ENCODE results near the gene MACO1. TPM values are rescaled to one million over a fixed set of nuclear protein-coding genes. Genes with fewer than 3 reads are reported as not detected.

MACO1 gene
- total and polyA plus RNA-seq, 10 donors, result 6.9 to 21.0 (median 17.3) TPM

- H3K4me1 ChIP-seq, result peaks cover 0 to 41% (median 4%) of the 10 kb centered on the region in 6 donors
- TF ChIP-seq POLR2AphosphoS5 (IDR thresholded peaks at IDR 0.05) (no peak), POLR2A (IDR thresholded peaks at IDR 0.05) (no peak), CTCF (IDR thresholded peaks at IDR 0.05 in 8 of 11, conservative IDR thresholded peaks at IDR 0.05 in 3 of 11) (no peak)
- H3K27me3 ChIP-seq (replicated peaks in 1 of 7), result no peaks in the 10 kb centered on the region
- H3K4me3 ChIP-seq, result no peak overlapping the region
- H3K27ac ChIP-seq, result no peak overlapping the region
- peaks cover 0 to 43% (median 19%) of the 10 kb centered on the region in 6 donors for H3K36me3 ChIP-seq
- no peaks in the 10 kb centered on the region for H3K9me3 ChIP-seq
- no peak for DNase-seq
- intact Hi-C loops (cut with DNase I; ENCODE audit: low total_unique reads), result loop anchor here (10.0 kb wide), 1 partner anchor 49 kb away; no protein-coding TSS in a partner anchor
- WGBS, 5 donors, result 75 to 88% (median 82%) methylated on average over 2 of the region's 2 CpGs
These were observed 15.4 kb downstream of the MACO1 start for GRCh38 chr1:25445993-25446538.

GRCh38 chr1:25447547-25447946 lies 16.9 kb downstream of the MACO1 start:
- intact Hi-C loops (cut with DNase I; ENCODE audit: low total_unique reads), result loop anchor here (10.0 kb wide), 1 partner anchor 47 kb away; no protein-coding TSS in a partner anchor
- TF ChIP-seq CTCF (IDR thresholded peaks at IDR 0.05 in 8 of 11, conservative IDR thresholded peaks at IDR 0.05 in 3 of 11), result no peak
- TF ChIP-seq POLR2AphosphoS5 (IDR thresholded peaks at IDR 0.05), result no peak
- TF ChIP-seq POLR2A (IDR thresholded peaks at IDR 0.05), result no peak
- Histone ChIP-seq H3K27me3 (replicated peaks in 1 of 7) (no peaks in the 10 kb centered on the region), H3K36me3 (peaks cover 0 to 43% (median 19%) of the 10 kb centered on the region in 6 donors), H3K9me3 (no peaks in the 10 kb centered on the region), H3K4me1 (peaks cover 0 to 40% (median 11%) of the 10 kb centered on the region in 6 donors), H3K4me3 (no peak overlapping the region), H3K27ac (no peak overlapping the region)
- DNase-seq, result no peak

GRCh38 chr1:25450891-25451290 lies 20.2 kb downstream of the MACO1 start:
- no peak for DNase-seq
- Histone ChIP-seq H3K27me3 (replicated peaks in 1 of 7) (no peaks in the 10 kb centered on the region), H3K27ac (no peak overlapping the region), H3K36me3 (peaks cover 0 to 63% (median 26%) of the 10 kb centered on the region in 6 donors), H3K4me1 (peaks cover 0 to 20% (median 10%) of the 10 kb centered on the region in 6 donors), H3K4me3 (no peak overlapping the region), H3K9me3 (no peaks in the 10 kb centered on the region)
- WGBS, 5 donors, result 91 to 96% (median 95%) methylated on average over 2 of the region's 2 CpGs
- TF ChIP-seq CTCF (IDR thresholded peaks at IDR 0.05 in 8 of 11, conservative IDR thresholded peaks at IDR 0.05 in 3 of 11), result no peak
- no peak for TF ChIP-seq POLR2AphosphoS5 (IDR thresholded peaks at IDR 0.05)
- no peak for TF ChIP-seq POLR2A (IDR thresholded peaks at IDR 0.05)
- intact Hi-C loops (cut with DNase I; ENCODE audit: low total_unique reads), result no loop called here

GRCh38 chr1:25451908-25452307 lies 21.2 kb downstream of the MACO1 start:
- TF ChIP-seq POLR2AphosphoS5 (IDR thresholded peaks at IDR 0.05), result no peak
- TF ChIP-seq CTCF (IDR thresholded peaks at IDR 0.05 in 8 of 11, conservative IDR thresholded peaks at IDR 0.05 in 3 of 11), result no peak
- TF ChIP-seq POLR2A (IDR thresholded peaks at IDR 0.05), result no peak

More at GRCh38 chr1:25451908-25452307, 21.2 kb downstream of the MACO1 start:
- no peak for DNase-seq
- Histone ChIP-seq H3K36me3 (peaks cover 0 to 69% (median 31%) of the 10 kb centered on the region in 6 donors), H3K9me3 (no peaks in the 10 kb centered on the region), H3K27me3 (replicated peaks in 1 of 7) (no peaks in the 10 kb centered on the region), H3K4me3 (no peak overlapping the region), H3K27ac (peak overlapping the region in 1 of 8 donors; percentile 11), H3K4me1 (peaks cover 0 to 24% (median 13%) of the 10 kb centered on the region in 6 donors)
- 87 to 95% (median 90%) methylated on average over 3 of the region's 3 CpGs for WGBS, 5 donors
- intact Hi-C loops (cut with DNase I; ENCODE audit: low total_unique reads), result no loop called here
